SK-N-SH (cell line): ENCODE measurements around the gene RIPOR2. TPM values are rescaled to one million over a fixed set of nuclear protein-coding genes. Genes with fewer than 3 reads are reported as not detected.

Experiments used
- CTCF ChIA-PET: fragments of 300-600, 350-600 bp; formaldehyde crosslinking; extraction: SDS; loops from one replicate; lab custom pipeline; 2021; lab: Yijun Ruan, JAX
- POLR2A ChIA-PET: fragments of 350-600 bp; sonication (Branson Sonifier 250); formaldehyde crosslinking; extraction: SDS; loops from one replicate; lab custom pipeline; 2020; ENCODE audit warnings: antibody characterized with exemption, inconsistent platforms; lab: Yijun Ruan, JAX
- DNase-seq: peaks from one replicate; pipeline ENCODE4 v3.0.0; 2012
- H2AFZ ChIP-seq: fragments of 200-600 bp; sonication (generic); 2 replicates; pipeline ENCODE4 v1.8.1; 2016; ENCODE audit warnings: antibody characterized with exemption, mild to moderate bottlenecking, low read depth
- H3F3A ChIP-seq: fragments of 200-600 bp; sonication (generic); replicated peaks from 2 replicates; pipeline ENCODE3; 2016; ENCODE audit warnings: antibody characterized with exemption, mild to moderate bottlenecking; ENCODE audit not compliant: insufficient read depth
- H3K27ac ChIP-seq, 2 experiments: fragments of 200-500 bp in 1 of 2; fragments of 200-600 bp in 1 of 2; sonication (Bioruptor generic) in 1 of 2; sonication (generic), shearing (Covaris generic) in 1 of 2; 2 replicates each; pipeline versions ENCODE4 v1.5.1 to v1.6.1; 2014 to 2016; ENCODE audit warnings: low read depth in 2 of 2, inconsistent platforms in 1 of 2, low read length in 1 of 2, mild to moderate bottlenecking in 1 of 2, mixed read lengths in 1 of 2
- H3K27me3 ChIP-seq: fragments of 200-600 bp; sonication (generic), shearing (Covaris generic); 2 replicates; pipeline ENCODE4 v1.6.1; 2016; ENCODE audit warnings: mixed run types; ENCODE audit not compliant: insufficient read depth
- H3K36me3 ChIP-seq, 2 experiments: fragments of 200-500 bp in 1 of 2; fragments of 200-600 bp in 1 of 2; sonication (Bioruptor generic) in 1 of 2; sonication (generic) in 1 of 2; replicated peaks in 1 of 2; 2 replicates each; pipeline versions ENCODE3 to v1.5.1; 2014 to 2016; ENCODE audit warnings: low read length in 1 of 2, mild to moderate bottlenecking in 1 of 2; ENCODE audit not compliant: insufficient read depth in 2 of 2, control insufficient read depth in 1 of 2
- H3K4me1 ChIP-seq, 2 experiments: fragments of 200-500 bp in 1 of 2; fragments of 200-600 bp in 1 of 2; sonication (Bioruptor generic) in 1 of 2; sonication (generic), shearing (Covaris generic) in 1 of 2; 2 replicates each; pipeline versions ENCODE4 v1.5.1 to v1.6.1; 2014 to 2016; ENCODE audit warnings: low read depth in 1 of 2, low read length in 1 of 2, mixed run types in 1 of 2; ENCODE audit not compliant: insufficient read depth in 2 of 2, control insufficient read depth in 1 of 2
- H3K4me2 ChIP-seq: fragments of 200-600 bp; sonication (generic), shearing (Covaris generic); 2 replicates; pipeline ENCODE4 v1.6.1; 2017; ENCODE audit warnings: mixed run types
- H3K4me3 ChIP-seq, 2 experiments: fragments of 200-500 bp in 1 of 2; fragments of 200-600 bp in 1 of 2; sonication (Bioruptor generic) in 1 of 2; sonication (generic), shearing (Covaris generic) in 1 of 2; 2 replicates each; pipeline versions ENCODE4 v1.5.1 to v1.8.1; 2014 to 2016; ENCODE audit warnings: low read depth in 2 of 2, inconsistent platforms in 1 of 2, low read length in 1 of 2, mild to moderate bottlenecking in 1 of 2, mixed read lengths in 1 of 2, moderate library complexity in 1 of 2
- H3K79me2 ChIP-seq: fragments of 200-600 bp; sonication (generic); 2 replicates; pipeline ENCODE4 v1.8.1; 2017; ENCODE audit warnings: mild to moderate bottlenecking; ENCODE audit not compliant: insufficient read depth
- H3K9ac ChIP-seq: fragments of 200-600 bp; sonication (generic); 2 replicates; pipeline ENCODE4 v1.6.1; 2017; ENCODE audit warnings: mixed run types
- H3K9me2 ChIP-seq: fragments of 200-600 bp; sonication (generic); 2 replicates; pipeline ENCODE4 v1.6.1; 2017; ENCODE audit warnings: mixed run types
- H3K9me3 ChIP-seq: fragments of 200-600 bp; sonication (generic); 2 replicates; pipeline ENCODE4 v1.6.1; 2017; ENCODE audit warnings: mixed run types, mild to moderate bottlenecking, moderate library complexity
- H4K20me1 ChIP-seq: fragments of 200-600 bp; sonication (generic); 2 replicates; pipeline ENCODE4 v1.6.1; 2017; ENCODE audit warnings: mild to moderate bottlenecking, mixed run types; ENCODE audit not compliant: insufficient read depth
- EP300 ChIP-seq, 2 experiments: IDR thresholded peaks; 2 replicates each; pipeline versions ENCODE4 v1.4.0 to v1.6.1; 2012; ENCODE audit warnings: borderline replicate concordance in 1 of 2, low read depth in 1 of 2, low read length in 1 of 2
- EZH2phosphoT487 ChIP-seq: fragments of 200-600 bp; sonication (generic); IDR thresholded peaks from 2 replicates; pipeline ENCODE4 v1.6.1; 2017; ENCODE audit warnings: low read depth, mixed run types, mild to moderate bottlenecking, antibody characterized with exemption, moderate library complexity, borderline replicate concordance
- FOSL2 ChIP-seq: IDR thresholded peaks from 2 replicates; pipeline ENCODE4 v1.4.0; 2012; ENCODE audit warnings: low read depth, mild to moderate bottlenecking, moderate library complexity, borderline replicate concordance
- FOXJ3 ChIP-seq: sonication (generic); formaldehyde crosslinking; IDR thresholded peaks from 2 replicates; pipeline ENCODE4 v1.5.1; 2020; ENCODE audit warnings: mild to moderate bottlenecking, missing genetic modification reagents
- FOXM1 ChIP-seq: IDR thresholded peaks from 2 replicates; pipeline ENCODE4 v1.4.0; 2012; ENCODE audit warnings: low read depth, mild to moderate bottlenecking
- MXI1 ChIP-seq: IDR thresholded peaks from 2 replicates; pipeline ENCODE4 v1.6.1; 2012; ENCODE audit warnings: mild to moderate bottlenecking, low read depth, low read length, improper control_type of control experiment
- NFIC ChIP-seq: IDR thresholded peaks from 2 replicates; pipeline ENCODE4 v1.4.0; 2012; ENCODE audit warnings: borderline replicate concordance
- RAD21 ChIP-seq: IDR thresholded peaks from 2 replicates; pipeline ENCODE4 v1.6.1; 2012; ENCODE audit warnings: mild to moderate bottlenecking, low read length
- RCOR1 ChIP-seq: fragments of 150-350 bp; IDR thresholded peaks from 2 replicates; pipeline ENCODE4 v1.6.1; 2017; ENCODE audit warnings: antibody characterized with exemption, low read length
- RFX5 ChIP-seq: IDR thresholded peaks from 2 replicates; pipeline ENCODE4 v1.6.1; 2012; ENCODE audit warnings: mild to moderate bottlenecking, improper control_type of control experiment, low read length
- RXRA ChIP-seq: IDR thresholded peaks from 2 replicates; pipeline ENCODE4 v1.4.0; 2012; ENCODE audit warnings: low read depth, mild to moderate bottlenecking, borderline replicate concordance
- SMC3 ChIP-seq: IDR thresholded peaks from 2 replicates; pipeline ENCODE4 v1.6.1; 2012; ENCODE audit warnings: low read depth, low read length, improper control_type of control experiment
- USF1 ChIP-seq: IDR thresholded peaks from 2 replicates; pipeline ENCODE4 v1.4.0; 2012; ENCODE audit warnings: low read depth, borderline replicate concordance
- WGBS: methylation state at CpG from one replicate; pipeline ENCODE4 v1.1.6; 2017; ENCODE audit warnings: low lambda C conversion rate; 5-methylcytosine and 5-hydroxymethylcytosine counted together
- polyA plus RNA-seq, 3 experiments: library from polyadenylated mRNA; depleted of rRNA; stranded (reverse); fragments of >200 nt; gene quantifications; 2 replicates each; pipeline ENCODE4 v1.2.3, GENCODE V29; 2012
- TF ChIP-seq, protein P1 (sequence below): fragments of 200-600 bp; sonication (generic); IDR thresholded peaks from 2 replicates; pipeline ENCODE4 v1.6.1; 2017; ENCODE audit warnings: antibody characterized with exemption, mild to moderate bottlenecking, moderate library complexity
- TF ChIP-seq, protein P2 (sequence below): fragments of 150-350 bp; IDR thresholded peaks from 2 replicates; pipeline ENCODE4 v1.6.1; 2016; ENCODE audit warnings: mild to moderate bottlenecking, low read depth, low read length

RIPOR2 gene
- polyA plus RNA-seq, 1 of the 3 experiments (the other 2 are of a cell fraction), result 0.05 TPM

GRCh38 chr6:24849713-24850112 lies 86.0 kb downstream of the RIPOR2 start:
- WGBS, result 65% methylated on average over 7 of the region's 7 CpGs
- Histone ChIP-seq H3K79me2 (no peaks in the 10 kb centered on the region), H3K4me3 (no peak overlapping the region), H3F3A (no peaks in the 10 kb centered on the region), H3K9me3 (no peaks in the 10 kb centered on the region), H3K27me3 (no peaks in the 10 kb centered on the region), H2AFZ (no peak overlapping the region), H3K9me2 (no peaks in the 10 kb centered on the region), H3K4me1 (no peaks in the 10 kb centered on the region), H3K9ac (no peak overlapping the region), H3K4me2 (no peak overlapping the region), H4K20me1 (no peaks in the 10 kb centered on the region), H3K36me3 (no peaks in the 10 kb centered on the region), H3K27ac (no peak overlapping the region)
- ChIA-PET CTCF (interaction anchor here (1.2 to 3.8 kb wide), 3 partner anchors 142 to 266 kb away, joined by 3 to 17 read pairs (median 5); no protein-coding TSS in a partner anchor), POLR2A (no interaction called here)
- TF ChIP-seq FOXM1 (no peak), EZH2phosphoT487 (no peak), MXI1 (no peak), SMC3 (no peak), USF1 (no peak), RXRA (no peak), RCOR1 (no peak), EP300 (IDR thresholded peaks at IDR 0.05; ENCODE audit: borderline replicate concordance in 1 of 2, low read depth in 1 of 2, low read length in 1 of 2) (no peak), FOXJ3 (CRISPR knock-in tag) (no peak), FOSL2 (no peak), RAD21 (no peak), NFIC (no peak), RFX5 (no peak)
- TF ChIP-seq, protein P1, sequence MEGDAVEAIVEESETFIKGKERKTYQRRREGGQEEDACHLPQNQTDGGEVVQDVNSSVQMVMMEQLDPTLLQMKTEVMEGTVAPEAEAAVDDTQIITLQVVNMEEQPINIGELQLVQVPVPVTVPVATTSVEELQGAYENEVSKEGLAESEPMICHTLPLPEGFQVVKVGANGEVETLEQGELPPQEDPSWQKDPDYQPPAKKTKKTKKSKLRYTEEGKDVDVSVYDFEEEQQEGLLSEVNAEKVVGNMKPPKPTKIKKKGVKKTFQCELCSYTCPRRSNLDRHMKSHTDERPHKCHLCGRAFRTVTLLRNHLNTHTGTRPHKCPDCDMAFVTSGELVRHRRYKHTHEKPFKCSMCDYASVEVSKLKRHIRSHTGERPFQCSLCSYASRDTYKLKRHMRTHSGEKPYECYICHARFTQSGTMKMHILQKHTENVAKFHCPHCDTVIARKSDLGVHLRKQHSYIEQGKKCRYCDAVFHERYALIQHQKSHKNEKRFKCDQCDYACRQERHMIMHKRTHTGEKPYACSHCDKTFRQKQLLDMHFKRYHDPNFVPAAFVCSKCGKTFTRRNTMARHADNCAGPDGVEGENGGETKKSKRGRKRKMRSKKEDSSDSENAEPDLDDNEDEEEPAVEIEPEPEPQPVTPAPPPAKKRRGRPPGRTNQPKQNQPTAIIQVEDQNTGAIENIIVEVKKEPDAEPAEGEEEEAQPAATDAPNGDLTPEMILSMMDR, result no peak
- TF ChIP-seq, protein P2, sequence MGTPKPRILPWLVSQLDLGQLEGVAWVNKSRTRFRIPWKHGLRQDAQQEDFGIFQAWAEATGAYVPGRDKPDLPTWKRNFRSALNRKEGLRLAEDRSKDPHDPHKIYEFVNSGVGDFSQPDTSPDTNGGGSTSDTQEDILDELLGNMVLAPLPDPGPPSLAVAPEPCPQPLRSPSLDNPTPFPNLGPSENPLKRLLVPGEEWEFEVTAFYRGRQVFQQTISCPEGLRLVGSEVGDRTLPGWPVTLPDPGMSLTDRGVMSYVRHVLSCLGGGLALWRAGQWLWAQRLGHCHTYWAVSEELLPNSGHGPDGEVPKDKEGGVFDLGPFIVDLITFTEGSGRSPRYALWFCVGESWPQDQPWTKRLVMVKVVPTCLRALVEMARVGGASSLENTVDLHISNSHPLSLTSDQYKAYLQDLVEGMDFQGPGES, result no peak
- no peak for DNase-seq

GRCh38 chr6:24848461-24848860 lies 87.3 kb downstream of the RIPOR2 start:
- H3K4me2 ChIP-seq, result no peak overlapping the region
- no peaks in the 10 kb centered on the region for H3K9me3 ChIP-seq
- no peak overlapping the region for H3K27ac ChIP-seq
- no peak for TF ChIP-seq RAD21
- TF ChIP-seq FOSL2, result no peak
- WGBS, result 82% methylated on average over 4 of the region's 4 CpGs
- no peak overlapping the region for H3K4me3 ChIP-seq
- H3K4me1 ChIP-seq, result no peaks in the 10 kb centered on the region
- no peaks in the 10 kb centered on the region for H3K27me3 ChIP-seq
- no peaks in the 10 kb centered on the region for H4K20me1 ChIP-seq
- no peak overlapping the region for H3K9ac ChIP-seq
- no peaks in the 10 kb centered on the region for H3K9me2 ChIP-seq
- H3F3A ChIP-seq, result no peaks in the 10 kb centered on the region
- H2AFZ ChIP-seq, result no peak overlapping the region
- no peaks in the 10 kb centered on the region for H3K36me3 ChIP-seq
- H3K79me2 ChIP-seq, result no peaks in the 10 kb centered on the region
- no peak for DNase-seq
- ChIA-PET POLR2A (no interaction called here), CTCF (no interaction called here)
